GF-D8 (cell line): Measurements from ENCODE around the gene CAMK2A.

Experiments used
- DNase-seq: peaks from one replicate; lab custom pipeline; 2025; lab: John Stamatoyannopoulos, UW

CAMK2A gene

GRCh38 chr5:150299571-150300327 lies 10.2 kb upstream of the CAMK2A start:
- no peak for DNase-seq

- DNase-seq = no peak
Observed at GRCh38 chr5:150298701-150299451, 9.3 kb upstream of the CAMK2A start.

- no peak for DNase-seq
Observed at GRCh38 chr5:150297934-150298595, 8.5 kb upstream of the CAMK2A start.

- DNase-seq = no peak
Observed at GRCh38 chr5:150297236-150297890, 7.8 kb upstream of the CAMK2A start.

GRCh38 chr5:150296496-150296895 lies 6.9 kb upstream of the CAMK2A start:
- no peak for DNase-seq

GRCh38 chr5:150295741-150296486 lies 6.3 kb upstream of the CAMK2A start:
- DNase-seq = no peak

- no peak for DNase-seq
Observed at GRCh38 chr5:150295172-150295634, 5.6 kb upstream of the CAMK2A start.

- no peak for DNase-seq
Observed at GRCh38 chr5:150294551-150295071, 5.0 kb upstream of the CAMK2A start.

GRCh38 chr5:150293091-150293941 lies 3.7 kb upstream of the CAMK2A start:
- no peak for DNase-seq

- DNase-seq = no peak
Observed at GRCh38 chr5:150291388-150292385, 2.1 kb upstream of the CAMK2A start.

GRCh38 chr5:150288791-150289190 lies 782 bp downstream of the CAMK2A start:
- no peak for DNase-seq

GRCh38 chr5:150288361-150288760 lies 1.2 kb downstream of the CAMK2A start:
- DNase-seq = no peak

- no peak for DNase-seq
Observed at GRCh38 chr5:150286820-150287219, 2.8 kb downstream of the CAMK2A start.

- DNase-seq = no peak
Observed at GRCh38 chr5:150285114-150285513, 4.5 kb downstream of the CAMK2A start.

GRCh38 chr5:150284311-150284710 lies 5.3 kb downstream of the CAMK2A start:
- DNase-seq = no peak

GRCh38 chr5:150283904-150284303 lies 5.7 kb downstream of the CAMK2A start:
- no peak for DNase-seq

GRCh38 chr5:150281987-150282386 lies 7.6 kb downstream of the CAMK2A start:
- no peak for DNase-seq

- DNase-seq = no peak
Observed at GRCh38 chr5:150279330-150280020, 10.1 kb downstream of the CAMK2A start.
